WTC11 (cell line): ENCODE data around the gene MACROD2. TPM values are rescaled to one million over a fixed set of nuclear protein-coding genes. Genes with fewer than 3 reads are reported as not detected.

Experiments
- ATAC-seq: fragments of 200-7000 bp; cut with Tn5 transposase; 2 replicates; pipeline ENCODE4 v1.10.0; 2021; ENCODE audit warnings: mild to moderate bottlenecking, moderate library complexity
- CTCF ChIA-PET: fragments of 300-600 bp; sonication (Branson Sonifier 250); formaldehyde crosslinking; loops from one replicate; lab custom pipeline; 2021; ENCODE audit warnings: antibody characterized with exemption; lab: Charles Lee
- POLR2A ChIA-PET: fragments of 350-600 bp; sonication (Branson Sonifier 250); formaldehyde crosslinking; loops from one replicate; lab custom pipeline; 2021; ENCODE audit warnings: antibody characterized with exemption; lab: Charles Lee
- DNase-seq: peaks from one replicate; pipeline ENCODE4 v3.0.0; 2021; ENCODE audit warnings: low spot score
- H3K27ac Mint-ChIP-seq: 2 replicates; pipeline ENCODE4 v1.8.0; 2021; ENCODE audit warnings: mixed read lengths
- H3K27me3 Mint-ChIP-seq: 2 replicates; pipeline ENCODE4 v1.8.0; 2021; ENCODE audit warnings: low read depth, mild to moderate bottlenecking, moderate library complexity, mixed read lengths
- H3K36me3 Mint-ChIP-seq: 2 replicates; pipeline ENCODE4 v1.8.0; 2021; ENCODE audit warnings: mixed read lengths
- H3K4me1 Mint-ChIP-seq: 2 replicates; pipeline ENCODE4 v1.8.0; 2022; ENCODE audit warnings: mixed read lengths
- H3K4me3 Mint-ChIP-seq: 2 replicates; pipeline ENCODE4 v1.8.0; 2021; ENCODE audit warnings: mild to moderate bottlenecking, moderate library complexity, mixed read lengths
- H3K9me3 Mint-ChIP-seq: 2 replicates; pipeline ENCODE4 v1.8.0; 2021; ENCODE audit warnings: mixed read lengths
- ATF1 ChIP-seq: sonication (generic); formaldehyde crosslinking; IDR thresholded peaks from 2 replicates; pipeline ENCODE4 v1.8.1; 2023; ENCODE audit warnings: mild to moderate bottlenecking, moderate library complexity, missing genetic modification reagents
- CBFB ChIP-seq: sonication (generic); formaldehyde crosslinking; IDR thresholded peaks from 2 replicates; pipeline ENCODE4 v1.8.1; 2022; ENCODE audit warnings: mild to moderate bottlenecking, low read depth, missing genetic modification reagents
- ELF4 ChIP-seq: sonication (generic); formaldehyde crosslinking; IDR thresholded peaks from 2 replicates; pipeline ENCODE4 v1.8.1; 2022; ENCODE audit warnings: low read depth, mild to moderate bottlenecking, moderate library complexity, missing genetic modification reagents
- ESRRA ChIP-seq: sonication (generic); formaldehyde crosslinking; IDR thresholded peaks from 2 replicates; pipeline ENCODE4 v1.8.1; 2022; ENCODE audit warnings: mild to moderate bottlenecking, missing genetic modification reagents, borderline replicate concordance
- ETV6 ChIP-seq: sonication (generic); formaldehyde crosslinking; IDR thresholded peaks from 2 replicates; pipeline ENCODE4 v1.8.1; 2022; ENCODE audit warnings: mild to moderate bottlenecking, missing genetic modification reagents
- FOXJ3 ChIP-seq: sonication (generic); formaldehyde crosslinking; IDR thresholded peaks from 2 replicates; pipeline ENCODE4 v1.9.0; 2021; ENCODE audit warnings: missing genetic modification reagents, mild to moderate bottlenecking, borderline replicate concordance
- NFE2L1 ChIP-seq: sonication (generic); formaldehyde crosslinking; IDR thresholded peaks from 2 replicates; pipeline ENCODE4 v1.8.1; 2023; ENCODE audit warnings: missing genetic modification reagents
- NR2C2 ChIP-seq: sonication (generic); formaldehyde crosslinking; IDR thresholded peaks from 2 replicates; pipeline ENCODE4 v1.8.0; 2022; ENCODE audit warnings: mild to moderate bottlenecking, missing genetic modification reagents
- ZNF416 ChIP-seq: fragments of 250-450 bp; sonication (Bioruptor Pico); IDR thresholded peaks from 2 replicates; pipeline ENCODE4 v1.9.0; 2021; ENCODE audit warnings: mild to moderate bottlenecking, inconsistent platforms
- total RNA-seq: library from RNA; stranded (reverse); gene quantifications from 3 replicates; pipeline ENCODE4 v1.2.3, GENCODE V29; 2021
- TF ChIP-seq, protein P1 (sequence below): sonication (generic); formaldehyde crosslinking; IDR thresholded peaks from 2 replicates; pipeline ENCODE4 v1.8.0; 2022; ENCODE audit warnings: mild to moderate bottlenecking, missing genetic modification reagents
- TF ChIP-seq, protein P2 (sequence below): sonication (generic); formaldehyde crosslinking; IDR thresholded peaks from 2 replicates; pipeline ENCODE4 v1.8.1; 2022; ENCODE audit warnings: low read depth, mild to moderate bottlenecking, moderate library complexity, missing genetic modification reagents, borderline replicate concordance
- TF ChIP-seq, protein P3 (sequence below): sonication (generic); formaldehyde crosslinking; IDR thresholded peaks from 2 replicates; pipeline ENCODE4 v1.8.0; 2022; ENCODE audit warnings: mild to moderate bottlenecking, missing genetic modification reagents
- TF ChIP-seq, protein P4 (sequence below): fragments of 250-450 bp; sonication (Bioruptor Pico); IDR thresholded peaks from 2 replicates; pipeline ENCODE4 v1.8.0; 2021; ENCODE audit warnings: mild to moderate bottlenecking
- TF ChIP-seq, protein P5 (sequence below): sonication (generic); formaldehyde crosslinking; IDR thresholded peaks from 2 replicates; pipeline ENCODE4 v1.8.0; 2023; ENCODE audit warnings: mild to moderate bottlenecking, missing genetic modification reagents
- TF ChIP-seq, protein P6 (sequence below): sonication (generic); formaldehyde crosslinking; IDR thresholded peaks from 2 replicates; pipeline ENCODE4 v1.8.1; 2023; ENCODE audit warnings: mild to moderate bottlenecking, missing genetic modification reagents
- TF ChIP-seq, protein P7 (sequence below): sonication (generic); formaldehyde crosslinking; IDR thresholded peaks from 2 replicates; pipeline ENCODE4 v1.8.1; 2023; ENCODE audit warnings: mild to moderate bottlenecking, missing genetic modification reagents, moderate library complexity
- TF ChIP-seq, protein P8 (sequence below): sonication (generic); formaldehyde crosslinking; conservative IDR thresholded peaks from 2 replicates; pipeline ENCODE4 v1.8.1; 2022; ENCODE audit warnings: mild to moderate bottlenecking, missing genetic modification reagents

Gene MACROD2
- total RNA-seq, 1 experiment from 2014 or later = 4.1 TPM

DNA sequence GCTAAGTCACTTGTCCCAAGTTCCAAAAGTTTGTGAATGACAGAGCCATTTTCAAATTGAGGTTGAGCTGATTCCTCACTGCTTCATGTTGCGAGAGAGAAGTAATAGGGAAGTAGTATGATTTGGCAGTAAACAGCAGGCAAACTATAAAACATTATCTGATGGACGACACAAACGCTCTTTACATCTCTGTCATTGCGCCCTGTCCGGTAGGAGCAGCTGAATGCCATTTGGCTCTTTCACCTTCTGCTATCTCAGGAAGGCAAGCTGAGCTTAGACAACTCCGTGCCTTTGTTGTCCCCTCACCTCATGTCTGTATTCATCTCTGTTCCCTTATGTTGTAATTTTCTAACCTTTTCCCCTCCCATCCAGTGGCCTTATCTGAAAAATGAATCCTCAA is 782.8 kb downstream of the MACROD2 start (continued):
- TF ChIP-seq, protein P1, sequence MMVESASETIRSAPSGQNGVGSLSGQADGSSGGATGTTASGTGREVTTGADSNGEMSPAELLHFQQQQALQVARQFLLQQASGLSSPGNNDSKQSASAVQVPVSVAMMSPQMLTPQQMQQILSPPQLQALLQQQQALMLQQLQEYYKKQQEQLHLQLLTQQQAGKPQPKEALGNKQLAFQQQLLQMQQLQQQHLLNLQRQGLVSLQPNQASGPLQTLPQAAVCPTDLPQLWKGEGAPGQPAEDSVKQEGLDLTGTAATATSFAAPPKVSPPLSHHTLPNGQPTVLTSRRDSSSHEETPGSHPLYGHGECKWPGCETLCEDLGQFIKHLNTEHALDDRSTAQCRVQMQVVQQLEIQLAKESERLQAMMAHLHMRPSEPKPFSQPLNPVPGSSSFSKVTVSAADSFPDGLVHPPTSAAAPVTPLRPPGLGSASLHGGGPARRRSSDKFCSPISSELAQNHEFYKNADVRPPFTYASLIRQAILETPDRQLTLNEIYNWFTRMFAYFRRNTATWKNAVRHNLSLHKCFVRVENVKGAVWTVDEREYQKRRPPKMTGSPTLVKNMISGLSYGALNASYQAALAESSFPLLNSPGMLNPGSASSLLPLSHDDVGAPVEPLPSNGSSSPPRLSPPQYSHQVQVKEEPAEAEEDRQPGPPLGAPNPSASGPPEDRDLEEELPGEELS (CRISPR knock-in tag) = no peak
- TF ChIP-seq, protein P2, sequence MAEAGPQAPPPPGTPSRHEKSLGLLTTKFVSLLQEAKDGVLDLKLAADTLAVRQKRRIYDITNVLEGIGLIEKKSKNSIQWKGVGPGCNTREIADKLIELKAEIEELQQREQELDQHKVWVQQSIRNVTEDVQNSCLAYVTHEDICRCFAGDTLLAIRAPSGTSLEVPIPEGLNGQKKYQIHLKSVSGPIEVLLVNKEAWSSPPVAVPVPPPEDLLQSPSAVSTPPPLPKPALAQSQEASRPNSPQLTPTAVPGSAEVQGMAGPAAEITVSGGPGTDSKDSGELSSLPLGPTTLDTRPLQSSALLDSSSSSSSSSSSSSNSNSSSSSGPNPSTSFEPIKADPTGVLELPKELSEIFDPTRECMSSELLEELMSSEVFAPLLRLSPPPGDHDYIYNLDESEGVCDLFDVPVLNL (CRISPR knock-in tag) = no peak

DNA sequence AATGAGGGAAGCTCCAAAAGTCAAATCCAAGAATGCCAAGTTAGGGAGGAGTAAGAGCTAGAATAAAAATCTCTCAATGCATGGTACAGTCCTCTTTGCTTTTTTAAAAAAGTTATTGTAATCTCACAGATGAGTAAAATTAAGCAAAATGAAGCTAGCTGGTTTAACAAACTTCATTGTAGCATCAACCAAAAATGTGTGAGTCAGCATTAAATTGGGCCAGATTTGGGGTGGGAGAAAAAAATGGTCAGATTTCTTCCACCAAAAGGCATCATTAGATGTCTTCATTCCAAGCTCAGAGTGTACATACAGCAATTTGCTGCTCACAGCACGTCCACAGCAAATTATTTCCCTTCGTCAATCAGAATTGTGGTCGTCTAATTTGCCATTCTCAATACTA is 783.6 kb downstream of the MACROD2 start:
- ATAC-seq (no peak), DNase-seq (no peak)
- Mint-ChIP-seq H3K27ac (no peak overlapping the region), H3K4me3 (no peak overlapping the region), H3K4me1 (peaks cover 12% of the 10 kb centered on the region), H3K27me3 (no peaks in the 10 kb centered on the region), H3K36me3 (no peaks in the 10 kb centered on the region), H3K9me3 (peaks cover 4% of the 10 kb centered on the region; the same call in 1 of the 2 replicates)
- ChIA-PET POLR2A (no interaction called here), CTCF (no interaction called here)
- no peak for TF ChIP-seq NFE2L1 (CRISPR knock-in tag)
- no peak for TF ChIP-seq ELF4 (CRISPR knock-in tag)
- TF ChIP-seq, protein P3, sequence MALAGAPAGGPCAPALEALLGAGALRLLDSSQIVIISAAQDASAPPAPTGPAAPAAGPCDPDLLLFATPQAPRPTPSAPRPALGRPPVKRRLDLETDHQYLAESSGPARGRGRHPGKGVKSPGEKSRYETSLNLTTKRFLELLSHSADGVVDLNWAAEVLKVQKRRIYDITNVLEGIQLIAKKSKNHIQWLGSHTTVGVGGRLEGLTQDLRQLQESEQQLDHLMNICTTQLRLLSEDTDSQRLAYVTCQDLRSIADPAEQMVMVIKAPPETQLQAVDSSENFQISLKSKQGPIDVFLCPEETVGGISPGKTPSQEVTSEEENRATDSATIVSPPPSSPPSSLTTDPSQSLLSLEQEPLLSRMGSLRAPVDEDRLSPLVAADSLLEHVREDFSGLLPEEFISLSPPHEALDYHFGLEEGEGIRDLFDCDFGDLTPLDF = no peak
- no peak for TF ChIP-seq ZNF416 (CRISPR knock-in tag)
- TF ChIP-seq ETV6 (CRISPR knock-in tag) = no peak
- no peak for TF ChIP-seq FOXJ3 (CRISPR knock-in tag)
- no peak for TF ChIP-seq CBFB (CRISPR knock-in tag)
- TF ChIP-seq, protein P4, sequence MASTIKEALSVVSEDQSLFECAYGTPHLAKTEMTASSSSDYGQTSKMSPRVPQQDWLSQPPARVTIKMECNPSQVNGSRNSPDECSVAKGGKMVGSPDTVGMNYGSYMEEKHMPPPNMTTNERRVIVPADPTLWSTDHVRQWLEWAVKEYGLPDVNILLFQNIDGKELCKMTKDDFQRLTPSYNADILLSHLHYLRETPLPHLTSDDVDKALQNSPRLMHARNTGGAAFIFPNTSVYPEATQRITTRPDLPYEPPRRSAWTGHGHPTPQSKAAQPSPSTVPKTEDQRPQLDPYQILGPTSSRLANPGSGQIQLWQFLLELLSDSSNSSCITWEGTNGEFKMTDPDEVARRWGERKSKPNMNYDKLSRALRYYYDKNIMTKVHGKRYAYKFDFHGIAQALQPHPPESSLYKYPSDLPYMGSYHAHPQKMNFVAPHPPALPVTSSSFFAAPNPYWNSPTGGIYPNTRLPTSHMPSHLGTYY (CRISPR knock-in tag) = no peak
- no peak for TF ChIP-seq ESRRA
- TF ChIP-seq NR2C2 = no peak
- TF ChIP-seq, protein P5, sequence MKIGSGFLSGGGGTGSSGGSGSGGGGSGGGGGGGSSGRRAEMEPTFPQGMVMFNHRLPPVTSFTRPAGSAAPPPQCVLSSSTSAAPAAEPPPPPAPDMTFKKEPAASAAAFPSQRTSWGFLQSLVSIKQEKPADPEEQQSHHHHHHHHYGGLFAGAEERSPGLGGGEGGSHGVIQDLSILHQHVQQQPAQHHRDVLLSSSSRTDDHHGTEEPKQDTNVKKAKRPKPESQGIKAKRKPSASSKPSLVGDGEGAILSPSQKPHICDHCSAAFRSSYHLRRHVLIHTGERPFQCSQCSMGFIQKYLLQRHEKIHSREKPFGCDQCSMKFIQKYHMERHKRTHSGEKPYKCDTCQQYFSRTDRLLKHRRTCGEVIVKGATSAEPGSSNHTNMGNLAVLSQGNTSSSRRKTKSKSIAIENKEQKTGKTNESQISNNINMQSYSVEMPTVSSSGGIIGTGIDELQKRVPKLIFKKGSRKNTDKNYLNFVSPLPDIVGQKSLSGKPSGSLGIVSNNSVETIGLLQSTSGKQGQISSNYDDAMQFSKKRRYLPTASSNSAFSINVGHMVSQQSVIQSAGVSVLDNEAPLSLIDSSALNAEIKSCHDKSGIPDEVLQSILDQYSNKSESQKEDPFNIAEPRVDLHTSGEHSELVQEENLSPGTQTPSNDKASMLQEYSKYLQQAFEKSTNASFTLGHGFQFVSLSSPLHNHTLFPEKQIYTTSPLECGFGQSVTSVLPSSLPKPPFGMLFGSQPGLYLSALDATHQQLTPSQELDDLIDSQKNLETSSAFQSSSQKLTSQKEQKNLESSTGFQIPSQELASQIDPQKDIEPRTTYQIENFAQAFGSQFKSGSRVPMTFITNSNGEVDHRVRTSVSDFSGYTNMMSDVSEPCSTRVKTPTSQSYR (CRISPR knock-in tag) = no peak
- TF ChIP-seq, protein P6, sequence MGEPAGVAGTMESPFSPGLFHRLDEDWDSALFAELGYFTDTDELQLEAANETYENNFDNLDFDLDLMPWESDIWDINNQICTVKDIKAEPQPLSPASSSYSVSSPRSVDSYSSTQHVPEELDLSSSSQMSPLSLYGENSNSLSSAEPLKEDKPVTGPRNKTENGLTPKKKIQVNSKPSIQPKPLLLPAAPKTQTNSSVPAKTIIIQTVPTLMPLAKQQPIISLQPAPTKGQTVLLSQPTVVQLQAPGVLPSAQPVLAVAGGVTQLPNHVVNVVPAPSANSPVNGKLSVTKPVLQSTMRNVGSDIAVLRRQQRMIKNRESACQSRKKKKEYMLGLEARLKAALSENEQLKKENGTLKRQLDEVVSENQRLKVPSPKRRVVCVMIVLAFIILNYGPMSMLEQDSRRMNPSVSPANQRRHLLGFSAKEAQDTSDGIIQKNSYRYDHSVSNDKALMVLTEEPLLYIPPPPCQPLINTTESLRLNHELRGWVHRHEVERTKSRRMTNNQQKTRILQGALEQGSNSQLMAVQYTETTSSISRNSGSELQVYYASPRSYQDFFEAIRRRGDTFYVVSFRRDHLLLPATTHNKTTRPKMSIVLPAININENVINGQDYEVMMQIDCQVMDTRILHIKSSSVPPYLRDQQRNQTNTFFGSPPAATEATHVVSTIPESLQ = no peak
- TF ChIP-seq, protein P7, sequence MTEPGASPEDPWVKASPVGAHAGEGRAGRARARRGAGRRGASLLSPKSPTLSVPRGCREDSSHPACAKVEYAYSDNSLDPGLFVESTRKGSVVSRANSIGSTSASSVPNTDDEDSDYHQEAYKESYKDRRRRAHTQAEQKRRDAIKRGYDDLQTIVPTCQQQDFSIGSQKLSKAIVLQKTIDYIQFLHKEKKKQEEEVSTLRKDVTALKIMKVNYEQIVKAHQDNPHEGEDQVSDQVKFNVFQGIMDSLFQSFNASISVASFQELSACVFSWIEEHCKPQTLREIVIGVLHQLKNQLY = no peak
- no peak for TF ChIP-seq ATF1
- TF ChIP-seq, protein P8, sequence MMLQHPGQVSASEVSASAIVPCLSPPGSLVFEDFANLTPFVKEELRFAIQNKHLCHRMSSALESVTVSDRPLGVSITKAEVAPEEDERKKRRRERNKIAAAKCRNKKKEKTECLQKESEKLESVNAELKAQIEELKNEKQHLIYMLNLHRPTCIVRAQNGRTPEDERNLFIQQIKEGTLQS = no peak
